Activated CD4-positive, alpha-beta T cell treated with anti-CD3 and anti-CD28 coated beads, Interleukin-2, amount 10 ng/mL, durations not matched to agents 7 days and 5 days (primary cell): ENCODE measurements around the gene OSBPL9. TPM values are rescaled to one million over a fixed set of nuclear protein-coding genes. Genes with fewer than 3 reads are reported as not detected.

Experiments used
- CTCF ChIA-PET: fragments of 350-600 bp; sonication (Branson Sonifier 250); formaldehyde crosslinking; loops from one replicate; lab custom pipeline; 2021; ENCODE audit warnings: antibody characterized with exemption; lab: Charles Lee
- POLR2A ChIA-PET: fragments of 350-600 bp; sonication (Branson Sonifier 250); formaldehyde crosslinking; loops from one replicate; lab custom pipeline; 2021; ENCODE audit warnings: antibody characterized with exemption; lab: Charles Lee
- DNase-seq: peaks from one replicate; pipeline ENCODE4 v3.0.0-alpha.2; 2020
- H3K27ac Mint-ChIP-seq: one replicate; pipeline ENCODE4 v1.8.0; 2021; ENCODE audit warnings: mild to moderate bottlenecking, moderate library complexity, mixed read lengths
- H3K27me3 Mint-ChIP-seq: one replicate; pipeline ENCODE4 v1.8.0; 2021; ENCODE audit warnings: mixed read lengths
- H3K36me3 Mint-ChIP-seq: one replicate; pipeline ENCODE4 v1.8.0; 2021; ENCODE audit warnings: low read depth, mixed read lengths
- H3K4me1 Mint-ChIP-seq: one replicate; pipeline ENCODE4 v1.8.0; 2021; ENCODE audit warnings: mixed read lengths
- H3K4me3 Mint-ChIP-seq: one replicate; pipeline ENCODE4 v1.8.0; 2021; ENCODE audit warnings: mild to moderate bottlenecking, moderate library complexity, mixed read lengths
- H3K9me3 Mint-ChIP-seq: one replicate; pipeline ENCODE4 v1.8.0; 2021; ENCODE audit warnings: mixed read lengths
- total RNA-seq, 2 experiments: library from RNA; stranded (reverse); gene quantifications; one replicate each; pipeline ENCODE4 v1.2.3, GENCODE V29; 2021

OSBPL9 gene
- total RNA-seq, 2 experiments from 2014 or later = 44.0 to 46.7 TPM

GRCh38 chr1:51663721-51664120, 46.8 kb downstream of the OSBPL9 start:
- no peak overlapping the region for H3K27ac Mint-ChIP-seq
- no peaks in the 10 kb centered on the region for H3K27me3 Mint-ChIP-seq
- H3K36me3 Mint-ChIP-seq = no peaks in the 10 kb centered on the region
- no peak for DNase-seq
- ChIA-PET CTCF (no interaction called here), POLR2A (no interaction called here)
- no peaks in the 10 kb centered on the region for H3K4me1 Mint-ChIP-seq
- H3K9me3 Mint-ChIP-seq = no peaks in the 10 kb centered on the region
- no peak overlapping the region for H3K4me3 Mint-ChIP-seq

DNA sequence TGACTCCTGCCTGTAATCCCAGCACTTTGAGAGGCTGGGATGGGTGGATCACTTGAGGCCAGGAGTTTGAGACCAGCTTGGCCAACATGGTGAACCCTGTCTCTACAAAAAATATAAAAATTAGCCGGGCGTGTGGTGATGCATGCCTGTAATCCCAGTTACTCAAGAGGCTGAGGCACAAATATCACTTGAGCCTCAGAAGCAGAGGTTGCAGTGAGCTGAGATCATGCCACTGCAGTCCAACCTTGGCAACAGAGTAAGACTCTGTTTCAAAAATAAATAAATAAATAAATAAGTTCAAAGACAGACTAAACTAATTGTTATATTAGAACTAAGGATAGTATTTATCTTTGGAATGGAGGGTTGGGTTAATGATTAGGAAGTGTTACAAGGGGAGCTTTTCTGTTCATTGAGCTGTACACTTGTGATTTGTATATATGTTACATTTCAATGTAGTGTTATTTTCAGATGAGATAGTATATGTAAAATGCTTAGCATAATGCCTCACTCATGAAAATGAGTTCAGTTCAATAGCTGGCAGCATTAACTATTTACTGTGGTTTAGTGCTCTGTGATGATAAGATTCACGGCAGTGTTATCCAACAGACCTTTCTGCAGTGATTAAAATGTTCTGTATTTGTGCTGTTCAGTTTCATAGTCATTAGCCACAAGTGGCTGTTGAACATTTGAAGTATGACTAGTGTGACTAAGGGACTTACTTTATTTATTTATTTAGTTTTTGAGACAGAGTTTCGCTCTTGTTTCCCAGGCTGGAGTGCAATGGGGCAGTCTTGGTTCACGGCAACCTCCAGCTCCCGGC, 47.7 kb downstream of the OSBPL9 start:
- H3K4me3 Mint-ChIP-seq = no peak overlapping the region
- CTCF ChIA-PET = interaction anchor here (1.2 kb wide), 1 partner anchor 11 kb away, joined by 3 read pairs; no protein-coding TSS in a partner anchor

GRCh38 chr1:51666478-51666877, 49.6 kb downstream of the OSBPL9 start:
- DNase-seq = no peak
- CTCF ChIA-PET = interaction anchor here (0.6 kb wide), 1 partner anchor 262 kb away, joined by 3 read pairs; no protein-coding TSS in a partner anchor

More for the DNA sequence above, 47.7 kb downstream of the OSBPL9 start:
- Mint-ChIP-seq H3K27ac (no peak overlapping the region), H3K4me1 (no peaks in the 10 kb centered on the region), H3K9me3 (no peaks in the 10 kb centered on the region), H3K36me3 (no peaks in the 10 kb centered on the region), H3K27me3 (no peaks in the 10 kb centered on the region)
- DNase-seq = no peak
- POLR2A ChIA-PET = no interaction called here

GRCh38 chr1:51667561-51667960, 50.7 kb downstream of the OSBPL9 start:
- CTCF ChIA-PET = interaction anchor here (1.2 kb wide), 1 partner anchor 10 kb away, joined by 4 read pairs; no protein-coding TSS in a partner anchor
- POLR2A ChIA-PET = no interaction called here
- no peaks in the 10 kb centered on the region for H3K27me3 Mint-ChIP-seq

More at GRCh38 chr1:51666478-51666877, 49.6 kb downstream of the OSBPL9 start:
- Mint-ChIP-seq H3K4me3 (no peak overlapping the region), H3K36me3 (no peaks in the 10 kb centered on the region), H3K27me3 (no peaks in the 10 kb centered on the region), H3K27ac (no peak overlapping the region), H3K9me3 (no peaks in the 10 kb centered on the region), H3K4me1 (no peaks in the 10 kb centered on the region)
- POLR2A ChIA-PET = interaction anchor here (0.6 kb wide), 1 partner anchor 102 kb away, joined by 3 read pairs; no protein-coding TSS in a partner anchor

GRCh38 chr1:51669272-51669671, 52.4 kb downstream of the OSBPL9 start:
- H3K27me3 Mint-ChIP-seq = no peaks in the 10 kb centered on the region
- H3K4me1 Mint-ChIP-seq = no peaks in the 10 kb centered on the region
- H3K9me3 Mint-ChIP-seq = no peaks in the 10 kb centered on the region
- H3K36me3 Mint-ChIP-seq = no peaks in the 10 kb centered on the region
- H3K27ac Mint-ChIP-seq = no peak overlapping the region
- DNase-seq = no peak
- H3K4me3 Mint-ChIP-seq = no peak overlapping the region
- POLR2A ChIA-PET = no interaction called here
- CTCF ChIA-PET = no interaction called here

More at GRCh38 chr1:51667561-51667960, 50.7 kb downstream of the OSBPL9 start:
- H3K9me3 Mint-ChIP-seq = no peaks in the 10 kb centered on the region
- no peak overlapping the region for H3K27ac Mint-ChIP-seq
- no peaks in the 10 kb centered on the region for H3K36me3 Mint-ChIP-seq
- no peaks in the 10 kb centered on the region for H3K4me1 Mint-ChIP-seq
- DNase-seq = no peak
- H3K4me3 Mint-ChIP-seq = no peak overlapping the region

DNA sequence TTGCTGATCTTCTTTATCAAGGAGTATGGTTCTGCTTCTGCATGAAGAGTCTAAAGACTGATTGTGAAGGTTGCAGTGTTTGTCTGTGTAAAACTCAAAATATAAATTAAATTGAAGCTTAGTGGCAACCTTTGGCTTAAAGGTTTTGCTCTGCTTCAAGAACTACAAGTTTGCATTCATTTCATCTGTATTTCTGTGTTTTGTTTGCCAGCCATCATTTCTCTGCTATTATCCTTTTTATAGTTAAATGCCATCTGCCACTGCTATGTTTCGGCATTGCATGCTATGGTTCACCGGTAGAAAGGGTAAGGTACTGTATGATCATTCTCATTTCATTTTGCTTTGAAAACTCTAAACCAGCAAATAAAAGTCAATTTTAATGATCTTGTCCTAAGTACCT, 52.9 kb downstream of the OSBPL9 start:
- DNase-seq = no peak
- H3K27ac Mint-ChIP-seq = no peak overlapping the region
- no peak overlapping the region for H3K4me3 Mint-ChIP-seq
- no peaks in the 10 kb centered on the region for H3K4me1 Mint-ChIP-seq
- CTCF ChIA-PET = no interaction called here
- H3K27me3 Mint-ChIP-seq = no peaks in the 10 kb centered on the region
- no peaks in the 10 kb centered on the region for H3K36me3 Mint-ChIP-seq
- POLR2A ChIA-PET = interaction anchor here (0.6 kb wide), 1 partner anchor 1089 kb away, joined by 3 read pairs; no protein-coding TSS in a partner anchor
- no peaks in the 10 kb centered on the region for H3K9me3 Mint-ChIP-seq

- no peaks in the 10 kb centered on the region for H3K9me3 Mint-ChIP-seq
- no peaks in the 10 kb centered on the region for H3K36me3 Mint-ChIP-seq
- H3K27ac Mint-ChIP-seq = no peak overlapping the region
- no peaks in the 10 kb centered on the region for H3K4me1 Mint-ChIP-seq
- H3K4me3 Mint-ChIP-seq = no peak overlapping the region
- no peak for DNase-seq
- no peaks in the 10 kb centered on the region for H3K27me3 Mint-ChIP-seq
- ChIA-PET CTCF (no interaction called here), POLR2A (no interaction called here)
These were observed 54.8 kb downstream of the OSBPL9 start for GRCh38 chr1:51671527-51672325.

DNA sequence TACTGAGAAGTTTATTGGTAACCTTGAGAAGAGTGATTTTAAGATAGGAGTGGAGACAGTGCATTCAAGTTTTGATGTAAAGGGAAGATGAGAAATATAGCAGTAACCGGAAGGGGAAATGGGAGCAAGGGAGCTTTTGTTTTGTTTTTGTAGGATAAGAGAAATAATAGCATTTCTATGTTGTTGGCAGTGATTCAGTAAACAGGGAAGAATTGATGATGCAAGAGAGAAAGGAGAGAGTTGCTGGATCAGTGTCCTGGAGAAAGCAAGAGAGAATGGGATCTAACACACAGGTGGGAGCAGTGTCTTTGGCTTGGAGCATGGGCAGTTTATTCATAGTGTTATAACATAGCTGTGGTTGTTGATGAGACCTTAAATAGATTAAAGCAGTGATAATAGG, 56.4 kb downstream of the OSBPL9 start:
- ChIA-PET CTCF (interaction anchor here (0.6 kb wide), 1 partner anchor 40 kb away, joined by 4 read pairs; no protein-coding TSS in a partner anchor), POLR2A (interaction anchor here (0.6 kb wide), 1 partner anchor 34 kb away, joined by 3 read pairs; no protein-coding TSS in a partner anchor)
- no peaks in the 10 kb centered on the region for H3K4me1 Mint-ChIP-seq
- H3K27ac Mint-ChIP-seq = no peak overlapping the region
- H3K9me3 Mint-ChIP-seq = no peaks in the 10 kb centered on the region
- H3K27me3 Mint-ChIP-seq = no peaks in the 10 kb centered on the region
- no peaks in the 10 kb centered on the region for H3K36me3 Mint-ChIP-seq
- DNase-seq = no peak
- no peak overlapping the region for H3K4me3 Mint-ChIP-seq

- Mint-ChIP-seq H3K9me3 (no peaks in the 10 kb centered on the region), H3K27ac (no peak overlapping the region), H3K4me1 (peaks cover 3% of the 10 kb centered on the region), H3K36me3 (no peaks in the 10 kb centered on the region), H3K4me3 (no peak overlapping the region), H3K27me3 (no peaks in the 10 kb centered on the region)
- ChIA-PET CTCF (interaction anchor here (0.5 to 1.1 kb wide), 2 partner anchors 11 to 170 kb away, joined by 3 read pairs; no protein-coding TSS in a partner anchor), POLR2A (no interaction called here)
- DNase-seq = no peak
These were observed 58.4 kb downstream of the OSBPL9 start for GRCh38 chr1:51675177-51675780.

GRCh38 chr1:51679435-51679834, 62.5 kb downstream of the OSBPL9 start:
- DNase-seq = no peak
- Mint-ChIP-seq H3K27ac (no peak overlapping the region), H3K4me1 (peaks cover 3% of the 10 kb centered on the region), H3K36me3 (no peaks in the 10 kb centered on the region), H3K9me3 (no peaks in the 10 kb centered on the region), H3K27me3 (no peaks in the 10 kb centered on the region), H3K4me3 (no peak overlapping the region)
- CTCF ChIA-PET = no interaction called here
- POLR2A ChIA-PET = no interaction called here

DNA sequence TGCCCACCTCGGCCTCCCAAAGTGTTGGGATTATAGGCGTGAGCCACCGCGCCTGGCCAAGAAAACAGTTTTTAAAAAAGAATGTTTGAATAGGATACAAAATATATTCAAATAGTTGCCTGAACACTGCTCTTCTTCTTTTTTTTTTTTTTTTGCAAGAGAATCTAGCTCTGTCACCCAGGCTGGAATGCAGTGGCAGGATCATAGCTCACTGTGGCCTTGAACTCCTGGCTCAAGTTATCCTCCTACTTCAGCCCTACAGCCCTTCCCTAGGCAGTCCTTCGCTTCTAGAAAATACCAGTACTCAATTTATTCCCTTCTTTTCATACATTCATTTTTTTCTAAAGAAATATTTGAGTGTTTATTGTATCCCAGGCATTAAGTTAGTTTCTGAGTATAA, 67.9 kb downstream of the OSBPL9 start:
- ChIA-PET POLR2A (interaction anchor here (0.6 kb wide), 1 partner anchor 288 kb away, joined by 4 read pairs; no protein-coding TSS in a partner anchor), CTCF (interaction anchor here (0.6 kb wide), 1 partner anchor 41 kb away, joined by 3 read pairs; no protein-coding TSS in a partner anchor)
- Mint-ChIP-seq H3K4me1 (no peaks in the 10 kb centered on the region), H3K36me3 (no peaks in the 10 kb centered on the region), H3K9me3 (no peaks in the 10 kb centered on the region), H3K4me3 (no peak overlapping the region), H3K27ac (no peak overlapping the region), H3K27me3 (no peaks in the 10 kb centered on the region)
- DNase-seq = no peak

DNA sequence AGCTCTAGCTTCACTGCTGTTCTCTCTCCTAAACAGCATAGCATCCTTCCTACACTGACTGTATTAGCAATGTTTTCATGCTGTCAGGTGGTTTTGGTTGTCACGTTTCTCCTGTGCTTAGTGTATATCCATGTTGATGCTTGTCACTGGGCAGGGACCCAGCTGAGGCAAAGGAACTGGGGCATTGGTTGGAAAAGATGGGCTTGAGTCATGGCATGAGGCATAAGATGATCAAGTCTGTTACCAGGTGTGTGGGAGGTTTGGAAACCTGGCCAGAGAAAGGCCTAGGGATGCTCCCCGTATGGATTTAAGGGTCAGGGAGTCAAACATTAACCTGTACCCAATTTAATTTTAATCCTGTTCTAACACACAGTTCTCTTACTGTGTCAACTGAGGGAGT, 69.6 kb downstream of the OSBPL9 start:
- CTCF ChIA-PET = no interaction called here
- H3K9me3 Mint-ChIP-seq = no peaks in the 10 kb centered on the region
- DNase-seq = no peak

More for the DNA sequence above, 69.6 kb downstream of the OSBPL9 start:
- H3K4me1 Mint-ChIP-seq = no peaks in the 10 kb centered on the region
- POLR2A ChIA-PET = no interaction called here
- H3K27me3 Mint-ChIP-seq = no peaks in the 10 kb centered on the region
- no peak overlapping the region for H3K4me3 Mint-ChIP-seq
- no peaks in the 10 kb centered on the region for H3K36me3 Mint-ChIP-seq
- H3K27ac Mint-ChIP-seq = no peak overlapping the region
